Breast epithelium (tissue), 3 donors: Measurements from ENCODE around the gene TLR7.

Experiments used
- CTCF ChIP-seq, 3 donors: fragments of 450-650 bp; IDR thresholded peaks; one replicate each; pipeline ENCODE4 v1.5.1; 2016 to 2017; ENCODE audit warnings: antibody characterized with exemption in 3 of 3, mild to moderate bottlenecking in 3 of 3, moderate library complexity in 3 of 3
- POLR2A ChIP-seq: fragments of 450-650 bp; IDR thresholded peaks from one replicate; pipeline ENCODE4 v1.6.1; 2016; ENCODE audit warnings: antibody characterized with exemption, mild to moderate bottlenecking, moderate library complexity

- no peak for TF ChIP-seq CTCF (IDR thresholded peaks at IDR 0.05)
- TF ChIP-seq POLR2A, result no peak
Measured at GRCh38 chrX:12843668-12844279, 23.1 kb upstream of the TLR7 start.
